Common myeloid progenitor, CD34-positive (primary cell): ENCODE results near the gene ANKRD12.

Experiments used
- CTCF ChIA-PET: fragments of 350-600 bp; sonication (Branson Sonifier 250); formaldehyde crosslinking; loops from one replicate; lab custom pipeline; 2021; ENCODE audit warnings: antibody characterized with exemption; lab: Charles Lee
- POLR2A ChIA-PET: fragments of 350-600 bp; sonication (Branson Sonifier 250); formaldehyde crosslinking; loops from one replicate; lab custom pipeline; 2021; ENCODE audit warnings: antibody characterized with exemption; lab: Charles Lee
- DNase-seq, 3 donors: peaks; one replicate each; pipeline versions ENCODE4 v3.0.0 to v3.0.0-alpha.2; 2013
- H3K27ac ChIP-seq, 2 experiments: 1 replicate in 1 of 2; 2 replicates in 1 of 2; pipeline ENCODE4 v1.7.0; 2013; ENCODE audit warnings: inconsistent platforms in 2 of 2, low read length in 2 of 2, mild to moderate bottlenecking in 2 of 2, low read depth in 1 of 2, moderate library complexity in 1 of 2; ENCODE audit not compliant: severe bottlenecking in 2 of 2, insufficient read depth in 1 of 2, poor library complexity in 1 of 2
- H3K27me3 ChIP-seq, 5 experiments: replicated peaks in 2 of 5; 1 replicate in 3 of 5; 2 replicates in 2 of 5; pipeline versions ENCODE4 v1.6.1 to v1.7.0; 2013; ENCODE audit warnings: low read length in 4 of 5, mild to moderate bottlenecking in 2 of 5, moderate library complexity in 2 of 5, inconsistent platforms in 1 of 5; ENCODE audit not compliant: insufficient read depth in 5 of 5, control insufficient read depth in 4 of 5
- H3K36me3 ChIP-seq, 4 experiments: 1 replicate in 2 of 4; 2 replicates in 2 of 4; pipeline versions ENCODE4 v1.6.1 to v1.7.0; 2013; ENCODE audit warnings: low read length in 3 of 4, control low read depth in 1 of 4, mild to moderate bottlenecking in 1 of 4; ENCODE audit not compliant: control insufficient read depth in 4 of 4, insufficient read depth in 4 of 4
- H3K4me1 ChIP-seq, 4 experiments: 1 replicate in 3 of 4; 2 replicates in 1 of 4; pipeline versions ENCODE4 v1.6.1 to v1.7.1; 2013; ENCODE audit warnings: low read length in 3 of 4, mild to moderate bottlenecking in 3 of 4, control low read depth in 1 of 4, inconsistent platforms in 1 of 4, moderate library complexity in 1 of 4; ENCODE audit not compliant: control insufficient read depth in 4 of 4, insufficient read depth in 4 of 4; ENCODE audit errors: control extremely low read depth in 1 of 4
- H3K4me3 ChIP-seq, 7 experiments: 1 replicate in 4 of 7; 2 replicates in 3 of 7; pipeline versions ENCODE4 v1.5.1 to v1.7.0; 2013; ENCODE audit warnings: mild to moderate bottlenecking in 7 of 7, low read length in 6 of 7, moderate library complexity in 6 of 7, inconsistent platforms in 2 of 7, low read depth in 2 of 7, control low read depth in 1 of 7; ENCODE audit not compliant: insufficient read depth in 4 of 7, control insufficient read depth in 1 of 7; ENCODE audit errors: extremely low read depth in 1 of 7
- H3K9me3 ChIP-seq, 5 experiments: 1 replicate in 4 of 5; 2 replicates in 1 of 5; pipeline versions ENCODE4 v1.6.1 to v1.7.1; 2013; ENCODE audit warnings: low read length in 4 of 5, mild to moderate bottlenecking in 2 of 5, inconsistent platforms in 1 of 5, low read depth in 1 of 5, moderate library complexity in 1 of 5; ENCODE audit not compliant: control insufficient read depth in 4 of 5, insufficient read depth in 2 of 5; ENCODE audit errors: control extremely low read depth in 1 of 5
- WGBS: methylation state at CpG from one replicate; pipeline ENCODE4 v1.1.5; 2013; ENCODE audit not compliant: insufficient coverage; 5-methylcytosine and 5-hydroxymethylcytosine counted together

The ANKRD12 gene

DNA sequence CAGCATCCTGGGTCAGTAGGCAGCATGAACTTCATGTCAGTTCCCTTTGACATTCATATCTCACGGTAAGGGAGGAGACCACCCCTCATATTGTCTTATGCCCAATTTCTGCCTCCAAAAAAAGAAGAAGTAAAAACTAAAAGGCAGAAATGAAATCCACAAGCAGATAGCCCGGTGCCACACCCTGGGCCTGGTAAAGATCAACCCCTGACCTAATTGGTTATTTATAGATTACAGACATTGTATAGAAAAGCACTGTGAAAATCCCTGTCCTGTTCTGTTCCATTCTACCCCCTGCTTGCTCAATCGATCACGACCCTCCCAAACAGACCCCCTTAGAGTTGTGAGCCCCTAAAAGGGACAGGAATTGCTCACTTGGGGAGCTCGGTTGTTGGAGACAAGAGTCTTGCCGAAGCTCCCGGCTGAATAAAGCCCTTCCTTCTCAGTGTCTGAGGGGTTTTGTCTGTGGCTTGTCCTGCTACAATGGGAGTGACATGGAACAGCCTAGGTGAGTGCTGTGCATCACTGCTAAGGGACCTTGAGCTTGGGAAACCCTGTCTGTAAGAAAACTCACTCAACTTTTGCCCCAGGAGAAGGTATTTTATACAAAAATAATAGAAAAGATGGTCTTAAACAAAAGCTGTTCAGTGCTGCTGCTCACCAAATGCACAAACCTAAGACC is 23.0 kb upstream of the ANKRD12 start:
- H3K36me3 ChIP-seq = peaks cover 0 to 29% (median 2%) of the 10 kb centered on the region in 4 experiments
- WGBS = 63% methylated on average over 4 of the region's 7 CpGs
- H3K9me3 ChIP-seq = no peaks in the 10 kb centered on the region
- H3K27ac ChIP-seq = peak overlapping the region in 1 of 2 experiments; percentile 54
- CTCF ChIA-PET = interaction anchor here (1.1 to 7.6 kb wide), 4 partner anchors 9 to 36 kb away, joined by 3 to 37 read pairs (median 4); no protein-coding TSS in a partner anchor
- no peaks in the 10 kb centered on the region for H3K27me3 ChIP-seq
- peak overlapping the region in 2 of 7 experiments; percentile 11 to 25 for H3K4me3 ChIP-seq
- peaks cover 20 to 65% (median 41%) of the 10 kb centered on the region in 4 experiments for H3K4me1 ChIP-seq
- POLR2A ChIA-PET = interaction anchor here (1.6 kb wide), 1 partner anchor 10 kb away, joined by 5 read pairs; no protein-coding TSS in a partner anchor
- no peak for DNase-seq

DNA sequence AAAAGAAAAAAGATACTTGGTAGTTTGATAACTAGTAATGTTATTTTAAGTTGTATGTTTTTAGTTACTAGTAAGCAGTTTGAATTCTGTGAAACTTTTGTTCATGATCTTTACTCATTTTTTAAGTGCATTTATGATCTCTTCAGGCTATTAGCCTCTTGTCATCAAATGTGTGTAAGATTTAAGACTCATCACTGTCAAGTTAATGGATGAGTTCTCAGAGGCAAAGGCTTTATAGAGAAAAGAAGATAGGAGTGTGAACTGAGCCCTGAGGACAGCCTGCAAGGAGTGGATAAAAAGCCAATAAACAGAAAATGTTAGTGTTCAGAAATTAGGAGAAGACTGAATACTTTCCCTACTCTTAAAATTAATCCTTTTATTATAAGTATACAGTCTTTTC is 20.6 kb upstream of the ANKRD12 start:
- Histone ChIP-seq H3K36me3 (peaks cover 2 to 33% (median 8%) of the 10 kb centered on the region in 4 experiments), H3K9me3 (no peaks in the 10 kb centered on the region), H3K4me1 (peaks cover 28 to 69% (median 36%) of the 10 kb centered on the region in 4 experiments), H3K4me3 (no peak overlapping the region), H3K27ac (peak overlapping the region in 1 of 2 experiments; percentile 80), H3K27me3 (no peaks in the 10 kb centered on the region)
- CTCF ChIA-PET = interaction anchor here (0.6 to 7.6 kb wide), 2 partner anchors 9 to 12 kb away, joined by 3 to 37 read pairs; no protein-coding TSS in a partner anchor
- POLR2A ChIA-PET = no interaction called here
- no peak for DNase-seq

DNA sequence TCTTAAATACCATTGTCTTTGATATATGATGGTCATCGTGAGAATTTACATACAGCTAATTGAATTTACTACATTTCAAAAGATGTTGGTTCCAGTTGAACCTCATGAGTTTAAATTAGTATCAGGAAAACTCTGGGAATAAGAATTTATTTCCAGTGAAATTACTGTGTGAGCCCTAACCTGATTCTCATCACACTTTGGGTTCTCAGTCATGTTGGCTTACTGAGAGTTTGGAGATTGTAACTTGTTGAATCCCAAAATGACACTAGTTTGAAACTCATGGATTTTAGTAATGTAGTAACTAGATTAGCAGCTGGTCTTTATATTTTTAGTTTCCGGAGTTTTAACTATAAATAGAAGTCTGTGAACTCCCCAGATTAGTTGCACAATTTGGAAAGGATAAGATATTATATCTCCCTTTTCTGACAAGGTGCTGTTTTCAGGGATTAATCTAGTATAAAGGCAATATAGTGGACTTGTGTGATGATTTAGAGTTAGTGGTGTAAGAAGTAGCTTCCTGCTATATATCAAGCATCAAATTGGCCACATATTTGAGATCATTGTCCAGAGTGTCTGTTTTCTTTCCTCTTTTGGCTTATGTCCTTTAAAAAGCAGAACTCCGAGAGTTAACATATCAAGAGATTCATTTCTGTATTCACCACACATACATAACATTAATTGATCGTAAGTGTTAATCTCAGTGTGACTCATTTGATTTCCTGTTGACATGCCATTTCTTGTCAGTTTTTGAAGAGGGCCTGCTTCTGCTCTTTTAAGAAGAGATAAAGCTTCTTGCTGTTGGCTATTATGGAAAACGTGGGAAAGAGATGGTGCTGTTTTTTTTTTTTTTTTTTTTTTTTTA is 18.4 kb upstream of the ANKRD12 start:
- Histone ChIP-seq H3K27me3 (no peaks in the 10 kb centered on the region), H3K4me3 (peak overlapping the region in 3 of 7 experiments; percentile 44 to 63 (median 57))
- POLR2A ChIA-PET = interaction anchor here (1.1 to 2.0 kb wide), 2 partner anchors 14 to 19 kb away, joined by 5 to 7 read pairs; partner anchors contain the start of gene ANKRD12

GRCh38 chr18:9120796-9121195 is 15.8 kb upstream of the ANKRD12 start:
- peak in 1 of 3 donors; percentile 51 for DNase-seq
- no CpG with 5 or more reads among the region's 1 CpG for WGBS
- ChIA-PET CTCF (interaction anchor here (1.2 to 1.8 kb wide), 2 partner anchors 9 to 15 kb away, joined by 3 to 7 read pairs; no protein-coding TSS in a partner anchor), POLR2A (no interaction called here)
- no peaks in the 10 kb centered on the region for H3K9me3 ChIP-seq
- peaks cover 23 to 51% (median 28%) of the 10 kb centered on the region in 4 experiments for H3K4me1 ChIP-seq
- H3K36me3 ChIP-seq = peaks cover 8 to 64% (median 28%) of the 10 kb centered on the region in 4 experiments
- H3K27ac ChIP-seq = peak overlapping the region in 1 of 2 experiments; percentile 61
- no peaks in the 10 kb centered on the region for H3K27me3 ChIP-seq
- peak overlapping the region in 1 of 7 experiments; percentile 31 for H3K4me3 ChIP-seq

More for the DNA sequence above, 18.4 kb upstream of the ANKRD12 start:
- 0% methylated on average over 2 of the region's 5 CpGs for WGBS
- CTCF ChIA-PET = interaction anchor here (0.9 to 7.6 kb wide), 10 partner anchors 9 to 66 kb away, joined by 3 to 37 read pairs (median 4); partner anchors contain the start of gene ANKRD12
- no peaks in the 10 kb centered on the region for H3K9me3 ChIP-seq
- DNase-seq = peak; percentile 67 to 92 (median 82)
- peaks cover 3 to 46% (median 19%) of the 10 kb centered on the region in 4 experiments for H3K36me3 ChIP-seq
- H3K27ac ChIP-seq = peak overlapping the region; percentile 37 to 80
- peaks cover 29 to 65% (median 33%) of the 10 kb centered on the region in 4 experiments for H3K4me1 ChIP-seq

- H3K4me1 ChIP-seq = peaks cover 2 to 24% (median 11%) of the 10 kb centered on the region in 4 experiments
- H3K9me3 ChIP-seq = no peaks in the 10 kb centered on the region
- H3K27me3 ChIP-seq = no peaks in the 10 kb centered on the region
- DNase-seq = no peak
- WGBS = no CpG with 5 or more reads among the region's 2 CpGs
- no peak overlapping the region for H3K27ac ChIP-seq
- POLR2A ChIA-PET = interaction anchor here (0.6 to 1.0 kb wide), 2 partner anchors 13 to 906 kb away, joined by 3 read pairs; partner anchors contain the start of gene ANKRD12
- CTCF ChIA-PET = interaction anchor here (0.9 kb wide), 1 partner anchor 18 kb away, joined by 3 read pairs; no protein-coding TSS in a partner anchor
- H3K36me3 ChIP-seq = peaks cover 15 to 78% (median 45%) of the 10 kb centered on the region in 4 experiments
- H3K4me3 ChIP-seq = no peak overlapping the region
Observed at GRCh38 chr18:9123520-9123919, 13.1 kb upstream of the ANKRD12 start.

DNA sequence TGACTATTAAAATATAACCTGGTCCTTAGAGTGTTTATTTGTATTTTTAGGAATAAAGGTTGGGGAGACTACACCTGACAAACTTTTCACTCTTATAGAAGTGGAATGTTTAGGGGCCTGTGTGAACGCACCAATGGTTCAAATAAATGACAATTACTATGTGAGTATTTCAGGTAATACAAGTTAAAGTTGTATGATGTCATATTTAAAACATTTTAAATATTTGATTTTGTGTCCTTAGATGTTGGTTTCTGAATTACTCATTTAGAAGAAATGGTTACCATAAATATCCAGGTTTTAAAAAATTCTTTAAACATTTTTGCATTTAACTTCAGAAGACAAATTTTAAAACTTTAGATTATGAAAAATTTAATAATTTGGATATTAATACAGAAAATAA is 11.8 kb upstream of the ANKRD12 start:
- H3K4me3 ChIP-seq = no peak overlapping the region
- no peaks in the 10 kb centered on the region for H3K27me3 ChIP-seq
- POLR2A ChIA-PET = no interaction called here
- no peak for DNase-seq
- WGBS = no CpG with 5 or more reads among the region's 1 CpG
- CTCF ChIA-PET = interaction anchor here (0.6 to 3.2 kb wide), 2 partner anchors 9 to 11 kb away, joined by 3 to 13 read pairs; partner anchors contain the start of gene ANKRD12
- no peak overlapping the region for H3K27ac ChIP-seq
- peaks cover 0 to 11% (median 3%) of the 10 kb centered on the region in 4 experiments for H3K4me1 ChIP-seq
- H3K9me3 ChIP-seq = no peaks in the 10 kb centered on the region
- peaks cover 20 to 84% (median 52%) of the 10 kb centered on the region in 4 experiments for H3K36me3 ChIP-seq
